HL-60 (cell line): ENCODE results near the gene SPNS3.

Source experiments
- DNase-seq, 2 experiments: peaks; one replicate each; pipeline ENCODE4 v3.0.0-alpha.2; 2010 to 2020; ENCODE audit warnings: low read depth in 1 of 2, low spot score in 1 of 2
- H3K27ac ChIP-seq: fragments of 250-450 bp; sonication (Bioruptor Pico); replicated peaks from 2 replicates; pipeline ENCODE4 v1.5.1; 2020; ENCODE audit warnings: mild to moderate bottlenecking, moderate library complexity
- H3K27me3 ChIP-seq: fragments of 250-450 bp; sonication (Bioruptor Pico); 2 replicates; pipeline ENCODE4 v1.5.1; 2021; ENCODE audit warnings: mild to moderate bottlenecking, moderate library complexity; ENCODE audit not compliant: insufficient read depth, poor library complexity, severe bottlenecking
- H3K4me3 ChIP-seq: replicated peaks from 2 replicates; pipeline ENCODE4 v1.5.1; 2011; ENCODE audit warnings: mild to moderate bottlenecking, control low read depth, low read length; ENCODE audit not compliant: insufficient read depth
- GABPA ChIP-seq: IDR thresholded peaks from 2 replicates; pipeline ENCODE4 v1.6.1; 2012; ENCODE audit warnings: low read depth
- POLR2AphosphoS5 ChIP-seq: IDR thresholded peaks from 2 replicates; pipeline ENCODE4 v1.6.1; 2012; ENCODE audit warnings: low read depth
- SPI1 ChIP-seq: IDR thresholded peaks from 2 replicates; pipeline ENCODE4 v1.6.1; 2012; ENCODE audit warnings: low read depth, mild to moderate bottlenecking, borderline replicate concordance
- TF ChIP-seq, protein P1 (sequence below): IDR thresholded peaks from one replicate; pipeline ENCODE4 v1.5.1; 2011; ENCODE audit warnings: low read length, control low read depth, inconsistent platforms; ENCODE audit not compliant: insufficient read depth
- TF ChIP-seq, protein P2 (sequence below): IDR thresholded peaks from 2 replicates; pipeline ENCODE4 v1.6.1; 2012; ENCODE audit warnings: low read depth; ENCODE audit not compliant: insufficient replicate concordance

The SPNS3 gene

DNA sequence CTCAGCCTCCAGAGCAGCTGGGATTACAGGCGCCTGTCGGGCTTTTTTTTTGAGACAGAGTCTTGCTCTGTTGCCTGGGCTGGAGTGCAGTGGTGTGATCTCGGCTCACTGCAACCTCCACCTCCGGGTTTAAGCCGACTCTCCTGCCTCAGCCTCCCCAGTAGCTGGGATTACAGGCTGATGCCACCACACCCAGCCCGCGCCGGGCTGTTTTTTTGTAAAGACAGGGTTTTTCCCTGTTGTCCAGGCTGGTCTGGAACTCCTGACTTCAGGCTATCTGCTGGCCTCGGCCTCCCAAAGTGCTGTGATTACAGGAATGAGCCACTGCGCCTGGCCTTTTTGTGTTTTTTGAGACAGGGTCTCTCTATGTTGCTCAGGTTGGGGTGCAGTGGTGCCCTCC, 27.4 kb upstream of the SPNS3 start:
- no peak for DNase-seq
- H3K27ac ChIP-seq: no peak overlapping the region
- no peak for TF ChIP-seq POLR2AphosphoS5
- TF ChIP-seq, protein P1, sequence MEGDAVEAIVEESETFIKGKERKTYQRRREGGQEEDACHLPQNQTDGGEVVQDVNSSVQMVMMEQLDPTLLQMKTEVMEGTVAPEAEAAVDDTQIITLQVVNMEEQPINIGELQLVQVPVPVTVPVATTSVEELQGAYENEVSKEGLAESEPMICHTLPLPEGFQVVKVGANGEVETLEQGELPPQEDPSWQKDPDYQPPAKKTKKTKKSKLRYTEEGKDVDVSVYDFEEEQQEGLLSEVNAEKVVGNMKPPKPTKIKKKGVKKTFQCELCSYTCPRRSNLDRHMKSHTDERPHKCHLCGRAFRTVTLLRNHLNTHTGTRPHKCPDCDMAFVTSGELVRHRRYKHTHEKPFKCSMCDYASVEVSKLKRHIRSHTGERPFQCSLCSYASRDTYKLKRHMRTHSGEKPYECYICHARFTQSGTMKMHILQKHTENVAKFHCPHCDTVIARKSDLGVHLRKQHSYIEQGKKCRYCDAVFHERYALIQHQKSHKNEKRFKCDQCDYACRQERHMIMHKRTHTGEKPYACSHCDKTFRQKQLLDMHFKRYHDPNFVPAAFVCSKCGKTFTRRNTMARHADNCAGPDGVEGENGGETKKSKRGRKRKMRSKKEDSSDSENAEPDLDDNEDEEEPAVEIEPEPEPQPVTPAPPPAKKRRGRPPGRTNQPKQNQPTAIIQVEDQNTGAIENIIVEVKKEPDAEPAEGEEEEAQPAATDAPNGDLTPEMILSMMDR: no peak
- TF ChIP-seq, protein P2, sequence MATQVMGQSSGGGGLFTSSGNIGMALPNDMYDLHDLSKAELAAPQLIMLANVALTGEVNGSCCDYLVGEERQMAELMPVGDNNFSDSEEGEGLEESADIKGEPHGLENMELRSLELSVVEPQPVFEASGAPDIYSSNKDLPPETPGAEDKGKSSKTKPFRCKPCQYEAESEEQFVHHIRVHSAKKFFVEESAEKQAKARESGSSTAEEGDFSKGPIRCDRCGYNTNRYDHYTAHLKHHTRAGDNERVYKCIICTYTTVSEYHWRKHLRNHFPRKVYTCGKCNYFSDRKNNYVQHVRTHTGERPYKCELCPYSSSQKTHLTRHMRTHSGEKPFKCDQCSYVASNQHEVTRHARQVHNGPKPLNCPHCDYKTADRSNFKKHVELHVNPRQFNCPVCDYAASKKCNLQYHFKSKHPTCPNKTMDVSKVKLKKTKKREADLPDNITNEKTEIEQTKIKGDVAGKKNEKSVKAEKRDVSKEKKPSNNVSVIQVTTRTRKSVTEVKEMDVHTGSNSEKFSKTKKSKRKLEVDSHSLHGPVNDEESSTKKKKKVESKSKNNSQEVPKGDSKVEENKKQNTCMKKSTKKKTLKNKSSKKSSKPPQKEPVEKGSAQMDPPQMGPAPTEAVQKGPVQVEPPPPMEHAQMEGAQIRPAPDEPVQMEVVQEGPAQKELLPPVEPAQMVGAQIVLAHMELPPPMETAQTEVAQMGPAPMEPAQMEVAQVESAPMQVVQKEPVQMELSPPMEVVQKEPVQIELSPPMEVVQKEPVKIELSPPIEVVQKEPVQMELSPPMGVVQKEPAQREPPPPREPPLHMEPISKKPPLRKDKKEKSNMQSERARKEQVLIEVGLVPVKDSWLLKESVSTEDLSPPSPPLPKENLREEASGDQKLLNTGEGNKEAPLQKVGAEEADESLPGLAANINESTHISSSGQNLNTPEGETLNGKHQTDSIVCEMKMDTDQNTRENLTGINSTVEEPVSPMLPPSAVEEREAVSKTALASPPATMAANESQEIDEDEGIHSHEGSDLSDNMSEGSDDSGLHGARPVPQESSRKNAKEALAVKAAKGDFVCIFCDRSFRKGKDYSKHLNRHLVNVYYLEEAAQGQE: no peak
- TF ChIP-seq SPI1: no peak
- TF ChIP-seq GABPA: no peak
- no peaks in the 10 kb centered on the region for H3K27me3 ChIP-seq
- H3K4me3 ChIP-seq: no peak overlapping the region

DNA sequence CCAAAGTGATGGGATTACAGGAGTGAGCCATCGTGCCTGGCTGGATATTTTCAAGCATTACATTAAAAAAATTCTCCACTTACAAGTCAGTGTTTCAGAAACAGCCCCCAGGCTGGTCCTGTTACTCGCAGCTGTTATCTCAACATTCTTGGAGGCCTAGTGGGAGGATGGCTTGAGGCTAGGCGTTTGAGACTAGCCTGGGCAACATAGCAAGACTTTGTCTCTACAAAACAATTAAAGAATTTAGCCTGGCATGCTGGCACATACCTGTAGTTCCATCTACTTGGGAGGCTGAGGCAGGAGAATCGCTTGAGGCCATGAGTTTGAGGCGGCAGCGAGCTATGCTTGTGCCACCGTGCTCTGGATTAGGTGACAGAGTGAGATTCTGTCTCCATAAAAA, 26.5 kb upstream of the SPNS3 start:
- no peak for DNase-seq
- no peak overlapping the region for H3K4me3 ChIP-seq
- H3K27ac ChIP-seq: no peak overlapping the region
- TF ChIP-seq, protein P2: no peak
- TF ChIP-seq, protein P1: no peak
- TF ChIP-seq SPI1: no peak
- no peak for TF ChIP-seq GABPA
- no peak for TF ChIP-seq POLR2AphosphoS5
- H3K27me3 ChIP-seq: no peaks in the 10 kb centered on the region

DNA sequence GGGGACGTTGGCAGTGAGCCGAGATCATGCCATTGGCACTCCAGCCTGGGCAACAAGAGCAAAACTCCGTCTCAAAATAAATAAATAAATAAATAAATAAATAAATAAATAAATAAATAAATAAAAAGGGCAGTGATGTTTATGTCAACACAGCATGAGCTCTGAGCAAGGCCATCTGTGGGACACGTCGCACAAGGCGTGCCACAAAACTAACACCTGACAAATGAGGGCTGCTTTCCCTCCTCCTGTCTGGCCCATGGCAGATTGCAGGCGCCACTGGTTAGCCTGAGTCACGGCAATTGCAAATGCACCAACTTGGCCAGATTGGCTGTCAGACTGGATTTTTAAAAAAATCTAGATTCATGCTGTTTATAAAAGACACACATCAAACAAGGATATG, 25.9 kb upstream of the SPNS3 start:
- no peak overlapping the region for H3K27ac ChIP-seq
- H3K4me3 ChIP-seq: no peak overlapping the region
- no peak for DNase-seq
- no peaks in the 10 kb centered on the region for H3K27me3 ChIP-seq
- TF ChIP-seq SPI1 (no peak), GABPA (no peak), POLR2AphosphoS5 (no peak)
- TF ChIP-seq, protein P2: no peak
- TF ChIP-seq, protein P1: no peak
